HG03469 (cell line): Measurements from ENCODE around the gene GPRC5C.
"Not testable (repeated sequence)": the region's sequence is repeated elsewhere in the genome, so short reads cannot be mapped to it uniquely, and the experiment has no call there.

Experiments
- ATAC-seq: cut with Tn5 transposase; IDR thresholded peaks from one replicate; pipeline ENCODE4 v1.9.1; 2021; ENCODE audit warnings: mild to moderate bottlenecking, moderate library complexity, moderate number of reproducible peaks; ENCODE audit not compliant: unreplicated experiment

GPRC5C gene

DNA sequence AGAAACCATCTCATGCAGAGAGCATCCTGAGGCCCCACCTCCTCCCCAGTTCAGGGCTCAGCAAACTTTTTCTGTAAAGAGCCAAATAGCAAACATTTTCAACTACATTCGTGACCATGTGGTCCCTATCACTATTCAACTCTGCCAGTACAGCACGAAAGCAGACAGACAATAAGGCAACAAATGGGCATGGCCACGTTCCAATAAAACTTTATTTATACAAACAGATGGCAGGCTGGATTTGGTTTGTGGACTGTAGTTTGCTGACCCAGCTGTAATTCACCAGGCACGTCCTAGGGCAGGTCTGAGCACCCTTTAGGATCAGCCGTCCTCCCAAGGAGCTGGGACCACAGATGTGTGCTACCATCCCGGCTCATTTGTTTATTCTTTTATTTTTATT is 27.1 kb upstream of the GPRC5C start:
- ATAC-seq: no peak

DNA sequence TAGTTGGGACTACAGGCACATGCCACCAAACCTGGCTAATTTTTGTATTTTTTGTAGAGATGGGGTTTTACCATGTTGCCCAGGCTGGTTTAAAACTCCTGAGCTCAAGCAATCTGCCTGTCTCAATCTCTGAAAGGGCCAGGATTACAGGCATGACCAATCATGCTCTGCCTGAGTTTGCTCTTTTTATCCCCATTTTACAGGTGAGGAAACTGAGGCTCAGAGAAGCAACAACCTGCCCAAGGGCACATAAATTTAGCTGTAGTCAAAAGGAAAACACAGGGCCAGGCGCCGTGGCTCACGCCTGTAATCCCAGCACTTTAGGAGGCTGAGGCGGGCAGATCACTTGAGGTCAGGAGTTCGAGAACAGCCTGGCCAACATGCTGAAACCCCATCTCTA is 26.6 kb upstream of the GPRC5C start:
- ATAC-seq: not testable (repeated sequence)

DNA sequence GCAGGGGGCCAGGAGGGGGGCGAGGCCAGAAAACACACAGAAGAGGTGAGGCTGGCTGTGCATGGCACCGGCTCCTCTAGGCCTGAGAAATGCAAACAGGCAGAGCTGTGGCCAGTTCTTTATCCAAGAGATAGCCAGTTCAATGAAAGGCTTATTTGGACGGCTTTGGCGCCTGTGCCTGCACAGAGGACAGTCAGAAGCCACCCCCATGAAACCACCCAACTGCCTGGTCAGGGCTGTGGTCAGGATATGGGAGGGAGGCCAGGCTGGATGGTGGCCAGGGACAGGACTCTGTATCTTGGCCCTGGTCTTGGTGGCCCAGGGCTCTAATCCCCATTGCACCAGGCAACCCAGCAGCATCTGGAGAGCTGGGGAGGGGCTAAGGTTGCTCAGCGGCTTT is 24.5 kb upstream of the GPRC5C start:
- no peak for ATAC-seq

DNA sequence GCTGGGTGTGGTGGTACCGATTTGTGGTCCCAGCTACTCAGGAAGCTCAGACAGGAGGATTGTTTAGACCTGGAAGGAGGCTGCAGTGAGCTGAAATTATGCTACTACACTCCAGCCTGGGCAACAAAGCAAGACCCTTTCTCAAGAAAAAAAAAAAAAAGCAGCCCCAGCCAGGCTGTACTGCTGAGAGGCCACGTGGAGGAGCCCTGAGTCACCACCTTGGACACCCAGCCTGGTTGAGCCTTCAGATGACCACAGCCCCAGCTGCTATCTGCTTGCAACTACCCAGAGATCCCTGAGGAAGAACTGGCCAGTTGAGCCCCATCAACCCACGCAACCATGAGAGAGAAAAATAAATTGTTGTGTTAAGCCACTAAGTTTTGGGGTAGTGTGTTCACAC is 23.6 kb upstream of the GPRC5C start:
- ATAC-seq: no peak

DNA sequence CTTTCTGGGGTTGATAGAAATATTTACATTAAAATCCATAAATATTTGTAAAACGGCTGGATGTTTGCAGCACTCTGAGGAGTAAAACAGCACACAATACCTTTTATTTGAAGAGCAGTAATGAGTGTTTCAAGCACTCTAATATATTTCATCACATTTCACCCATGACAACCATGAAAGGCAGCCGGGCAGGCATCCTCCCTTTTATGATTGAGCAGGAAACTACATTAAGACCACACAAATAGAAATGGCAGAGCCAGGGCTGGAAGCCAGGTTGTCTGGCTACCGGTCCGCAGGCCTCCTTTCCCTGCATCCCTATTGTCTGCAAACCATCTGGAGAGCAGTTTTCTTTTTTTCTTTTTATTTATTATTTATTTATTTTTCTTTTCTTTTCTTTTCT is 23.1 kb upstream of the GPRC5C start:
- ATAC-seq: no peak

DNA sequence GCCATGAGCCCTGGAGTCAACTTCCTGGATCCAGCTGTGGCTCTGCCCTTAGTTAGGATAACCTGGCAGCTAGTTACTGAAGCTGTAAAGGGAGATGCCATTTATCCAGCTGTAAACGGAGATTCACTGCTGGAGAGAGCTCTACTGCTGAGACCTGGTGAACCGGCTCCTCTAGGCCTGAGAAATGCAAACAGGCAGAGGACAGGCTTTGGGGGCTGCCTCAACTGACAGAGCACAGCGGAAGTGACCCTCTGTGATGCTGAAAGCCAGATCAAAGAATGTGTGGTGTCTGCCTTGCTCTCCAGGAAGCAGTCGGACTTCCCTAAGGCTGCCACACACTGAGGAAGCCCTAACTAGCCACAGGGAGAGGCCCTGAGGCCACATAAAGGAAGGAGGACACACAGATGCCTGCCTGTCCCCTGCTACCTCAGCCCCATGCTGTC is 21.9 kb upstream of the GPRC5C start:
- no peak for ATAC-seq

DNA sequence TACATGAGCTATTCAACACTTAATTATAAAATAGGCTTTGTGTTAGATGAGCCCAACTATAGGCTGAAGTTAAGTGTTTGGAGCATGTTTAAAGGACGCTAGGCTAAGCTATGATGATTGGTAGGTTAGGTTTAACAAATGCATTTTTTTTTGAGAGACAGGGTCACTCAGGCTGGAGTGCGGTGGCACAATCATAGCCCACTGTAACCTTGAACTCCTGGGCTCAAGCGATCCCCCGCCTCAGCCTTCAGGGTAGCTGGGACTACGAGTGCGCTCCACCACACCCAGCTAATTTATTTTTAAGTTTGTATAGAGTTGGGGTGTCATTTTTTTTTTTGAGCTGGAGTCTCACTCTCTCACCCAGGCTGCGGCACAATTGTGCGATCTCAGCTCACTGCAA is 19.3 kb upstream of the GPRC5C start:
- no peak for ATAC-seq

DNA sequence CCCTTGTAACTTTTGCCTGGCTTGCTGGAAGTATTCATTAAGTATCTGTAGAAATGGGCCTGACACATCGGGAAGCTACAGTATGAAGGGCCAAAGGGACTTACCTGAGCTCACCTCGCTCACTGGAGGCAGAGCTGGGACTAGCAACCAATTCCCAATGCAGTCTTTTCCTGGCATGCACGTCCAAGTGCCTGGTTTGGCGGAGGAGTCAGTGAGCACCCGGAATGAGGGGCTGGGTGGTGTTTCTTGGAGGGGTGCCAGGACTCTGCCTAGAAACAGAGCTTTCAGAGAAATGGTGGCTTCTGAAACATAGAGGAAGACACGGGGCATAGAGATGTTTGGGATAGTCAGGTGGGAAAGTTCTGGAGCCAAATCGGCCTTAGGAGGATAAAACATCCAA is 18.4 kb upstream of the GPRC5C start:
- ATAC-seq: no peak

DNA sequence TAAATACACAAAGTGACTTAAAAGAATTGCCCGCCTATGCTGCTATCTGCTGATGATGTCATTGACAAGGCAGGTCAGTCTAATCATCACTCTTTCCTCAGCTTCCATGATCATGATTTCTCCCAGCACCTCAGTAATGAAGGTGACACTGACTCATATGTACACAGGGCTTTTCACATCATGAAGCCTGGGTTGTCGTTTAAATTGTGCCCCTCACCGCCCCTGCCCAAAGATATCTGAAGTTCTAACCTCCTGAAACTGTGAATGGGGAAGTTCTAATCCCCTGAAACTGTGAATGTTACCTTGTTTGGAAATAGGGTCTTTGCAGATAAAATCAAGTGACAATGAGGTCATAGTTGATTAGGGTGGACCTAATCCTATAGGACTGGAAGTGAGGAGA is 17.4 kb upstream of the GPRC5C start:
- ATAC-seq: no peak

DNA sequence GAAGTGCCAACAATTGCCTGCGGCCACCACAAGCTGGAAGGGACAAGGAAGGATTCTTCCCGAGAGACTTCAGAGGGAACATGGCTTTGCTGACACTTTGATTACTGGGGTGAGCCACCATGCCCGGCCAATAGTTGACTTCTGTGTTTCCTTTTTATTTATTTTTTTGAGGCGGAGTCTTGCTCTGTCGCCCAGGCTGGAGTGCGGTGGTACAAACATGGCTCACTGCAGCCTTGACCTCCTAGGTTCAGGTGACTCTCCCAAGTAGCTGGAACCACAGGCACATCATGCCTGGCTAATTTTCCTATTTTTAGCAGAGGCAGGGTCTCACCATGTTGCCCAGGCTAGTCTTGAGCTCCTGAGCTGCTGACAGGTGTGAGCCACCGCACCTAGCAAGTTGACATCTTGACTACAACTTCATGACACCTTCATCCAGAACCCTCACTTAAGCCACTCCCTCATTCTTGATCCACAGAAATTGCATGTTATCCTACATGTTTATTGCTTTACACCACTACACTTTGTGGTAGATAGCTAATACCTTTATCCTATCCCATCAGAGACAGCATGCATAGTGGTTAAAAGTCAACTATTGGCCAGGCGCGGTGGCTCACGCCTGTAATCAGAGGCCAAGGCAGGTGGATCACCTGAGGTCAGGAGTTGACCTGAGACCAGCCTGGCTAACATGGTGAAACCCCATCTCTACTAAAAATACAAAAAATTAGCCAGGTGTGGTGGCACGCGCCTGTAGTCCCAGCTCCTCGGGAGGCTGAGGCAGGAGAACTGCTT is 16.1 kb upstream of the GPRC5C start:
- ATAC-seq: no peak

DNA sequence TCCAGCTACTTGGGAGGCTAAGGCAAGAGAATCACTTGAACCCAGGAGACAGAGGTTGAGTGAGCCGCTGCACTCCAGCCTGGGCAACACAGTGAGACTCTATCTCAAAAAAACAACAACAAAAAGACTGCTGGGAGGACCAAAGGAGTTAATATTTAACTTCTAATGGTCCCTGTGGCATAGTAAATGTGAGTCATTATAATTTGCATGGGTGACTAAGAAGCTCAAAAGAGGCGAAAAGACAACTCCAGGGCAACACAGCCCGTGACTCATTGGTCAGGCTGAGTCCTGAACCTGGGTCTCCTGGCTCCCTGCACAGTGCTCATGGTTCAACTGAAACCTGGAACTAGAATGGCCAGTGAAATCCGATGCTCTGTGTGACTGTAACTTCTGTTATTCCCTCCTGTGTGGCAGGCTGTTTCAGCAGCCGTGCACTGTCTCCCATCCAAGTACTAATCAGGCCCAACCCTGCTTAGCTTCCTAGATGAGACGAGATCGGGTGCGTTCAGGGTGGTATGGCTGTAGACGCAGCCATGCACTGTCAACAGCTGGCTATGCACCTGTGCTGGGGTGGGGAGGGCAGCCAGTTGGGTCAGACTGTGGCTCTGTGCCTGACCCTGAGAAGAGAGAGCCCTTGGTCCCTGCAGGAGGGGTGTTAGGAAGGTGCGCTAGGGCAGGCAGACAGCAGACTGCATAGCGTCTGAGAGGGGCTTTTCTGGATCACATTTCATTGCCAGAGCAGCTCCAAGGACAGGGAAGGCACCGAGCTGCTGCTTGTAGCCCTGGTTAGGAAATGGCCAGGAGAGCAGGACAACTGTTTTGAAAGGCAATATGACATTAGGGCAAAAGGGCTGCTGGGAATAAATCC is 14.5 kb upstream of the GPRC5C start:
- no peak for ATAC-seq

DNA sequence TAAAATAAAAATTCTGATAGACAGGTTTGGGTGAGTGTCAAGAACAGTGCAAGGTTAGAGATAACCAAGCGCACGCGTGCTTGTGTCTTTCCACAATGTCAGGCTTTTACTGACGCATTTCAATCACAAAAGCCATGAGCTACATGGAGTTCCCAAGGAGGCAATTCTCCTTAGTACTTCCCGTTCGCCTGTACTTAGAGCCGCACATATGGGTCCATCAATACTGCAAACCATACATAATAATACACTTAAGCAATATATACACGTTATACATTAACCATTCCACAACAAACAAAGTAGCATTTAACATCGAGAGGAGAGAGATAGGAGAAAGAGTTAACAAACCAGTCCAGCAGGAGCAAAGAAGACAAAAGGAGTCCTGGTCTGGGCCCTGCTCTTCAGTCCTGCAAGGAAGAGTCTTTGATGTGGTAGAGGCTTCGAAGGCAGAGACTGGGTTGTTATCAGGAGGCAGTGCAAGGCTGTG is 11.9 kb upstream of the GPRC5C start:
- no peak for ATAC-seq

DNA sequence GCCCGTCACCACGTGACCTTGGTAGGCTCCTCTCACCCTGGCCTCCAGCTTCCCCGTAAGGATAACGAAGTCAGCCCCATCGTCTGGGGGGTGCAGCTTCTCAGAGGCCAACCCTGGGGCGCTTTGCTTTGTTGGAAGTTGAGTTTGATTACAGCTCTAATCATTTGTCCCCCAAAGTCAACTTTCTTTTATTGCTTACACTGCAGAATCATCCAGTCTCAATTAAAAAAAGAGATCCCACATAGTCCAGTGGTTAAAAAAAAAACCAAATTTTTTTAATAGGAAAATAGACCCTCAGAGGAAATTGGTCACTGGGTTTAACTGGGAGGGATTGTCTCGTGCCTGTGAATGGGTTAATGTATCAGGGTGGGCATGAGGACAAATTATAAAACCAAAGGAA is 7.8 kb upstream of the GPRC5C start:
- no peak for ATAC-seq

DNA sequence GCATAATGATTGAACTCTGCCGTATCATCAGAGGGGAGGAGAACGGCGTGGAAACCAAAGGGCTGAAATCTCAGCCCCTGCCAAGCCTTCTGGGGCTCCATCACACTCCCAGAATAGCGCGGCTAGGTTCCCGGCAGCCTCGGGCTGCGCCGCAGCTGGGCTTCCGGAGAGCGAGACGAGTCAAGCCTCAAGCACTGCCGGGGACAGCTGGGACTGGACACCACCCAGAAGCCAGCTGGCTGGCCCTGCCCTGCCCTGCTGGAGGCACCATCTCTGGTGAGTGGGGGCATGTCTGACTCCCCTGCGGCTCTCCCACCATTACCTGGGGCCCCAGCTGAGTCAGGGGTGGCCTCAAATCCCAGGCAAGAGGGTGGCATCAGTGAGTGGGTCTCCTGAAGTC is 7.2 kb upstream of the GPRC5C start:
- no peak for ATAC-seq

DNA sequence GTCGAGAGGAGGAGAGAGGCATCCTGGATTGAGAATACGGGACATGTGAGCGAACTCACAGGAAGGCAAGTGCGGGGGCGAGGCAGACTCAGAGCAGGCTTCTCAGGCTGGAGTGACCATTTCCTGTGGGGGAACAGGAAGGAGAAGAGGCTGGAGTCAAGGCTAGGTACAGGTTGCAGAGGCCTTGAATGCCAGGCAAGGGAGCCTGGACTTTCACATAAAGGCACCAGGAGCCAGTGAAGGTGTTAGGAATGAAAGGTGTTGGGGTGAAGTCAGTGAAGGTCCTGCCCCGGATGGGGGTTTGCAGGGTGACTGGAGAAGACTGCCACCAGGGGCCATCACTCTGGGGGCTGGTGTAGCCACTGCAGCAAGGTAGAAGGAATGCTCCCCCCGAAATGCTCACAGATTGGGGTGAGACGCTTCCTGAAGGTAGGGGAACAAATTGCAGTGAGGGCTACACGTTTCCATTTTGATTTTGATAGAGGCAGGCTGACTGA is 5.3 kb upstream of the GPRC5C start:
- no peak for ATAC-seq

DNA sequence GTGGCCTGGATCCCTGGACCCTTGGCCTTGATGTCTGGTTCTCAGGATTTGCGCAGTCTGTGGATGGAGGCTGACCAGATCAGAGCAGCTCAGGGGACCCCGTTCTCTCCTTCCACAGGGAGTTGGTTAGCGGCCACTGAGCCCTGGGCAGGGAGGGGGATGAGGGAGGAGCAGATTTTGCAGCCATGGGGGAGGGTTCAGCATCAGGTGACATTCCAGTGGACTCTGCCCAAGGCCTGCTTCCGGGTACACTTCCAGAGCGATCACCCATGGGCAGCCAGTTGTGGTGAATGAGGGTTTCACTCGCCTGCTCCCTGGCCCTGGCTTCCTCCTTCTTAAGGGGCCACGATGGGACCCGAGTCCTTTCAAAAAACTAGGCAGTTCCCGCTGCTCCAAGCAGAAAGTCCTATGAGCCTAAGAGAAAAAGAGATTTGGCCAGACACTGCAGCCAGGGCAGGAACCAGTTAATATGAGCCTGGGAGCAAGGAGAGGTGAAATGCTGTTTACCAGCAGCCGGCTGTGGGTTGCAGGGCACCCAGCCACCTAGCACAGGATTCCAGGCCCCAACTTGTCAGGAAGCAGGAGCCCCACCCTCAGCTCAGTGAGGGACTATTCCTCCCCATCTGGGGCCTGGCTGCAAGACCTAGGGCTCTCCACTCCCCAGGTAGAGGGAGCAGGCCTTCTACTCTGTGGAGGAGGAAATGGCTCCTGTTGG is 4.7 kb upstream of the GPRC5C start:
- ATAC-seq: no peak

DNA sequence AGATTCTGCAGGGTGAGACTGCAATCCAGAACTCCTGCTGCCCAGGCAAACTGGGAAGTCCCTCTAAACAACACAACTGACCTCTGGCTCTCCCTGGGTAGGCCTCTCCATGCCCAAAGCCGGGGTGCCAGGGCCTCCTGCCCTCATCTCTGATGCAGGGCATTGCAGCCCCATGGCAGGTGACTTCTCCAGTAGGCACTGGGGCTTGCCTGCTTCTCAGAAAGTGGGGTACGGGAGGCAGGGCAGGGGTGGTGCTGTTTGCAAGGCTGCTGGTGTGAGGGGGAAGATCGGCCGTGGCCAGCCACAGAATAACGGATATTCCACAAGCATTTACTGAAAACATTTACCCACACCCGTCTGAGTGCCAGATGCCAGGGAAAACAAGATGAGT is 4.1 kb upstream of the GPRC5C start:
- ATAC-seq: no peak

DNA sequence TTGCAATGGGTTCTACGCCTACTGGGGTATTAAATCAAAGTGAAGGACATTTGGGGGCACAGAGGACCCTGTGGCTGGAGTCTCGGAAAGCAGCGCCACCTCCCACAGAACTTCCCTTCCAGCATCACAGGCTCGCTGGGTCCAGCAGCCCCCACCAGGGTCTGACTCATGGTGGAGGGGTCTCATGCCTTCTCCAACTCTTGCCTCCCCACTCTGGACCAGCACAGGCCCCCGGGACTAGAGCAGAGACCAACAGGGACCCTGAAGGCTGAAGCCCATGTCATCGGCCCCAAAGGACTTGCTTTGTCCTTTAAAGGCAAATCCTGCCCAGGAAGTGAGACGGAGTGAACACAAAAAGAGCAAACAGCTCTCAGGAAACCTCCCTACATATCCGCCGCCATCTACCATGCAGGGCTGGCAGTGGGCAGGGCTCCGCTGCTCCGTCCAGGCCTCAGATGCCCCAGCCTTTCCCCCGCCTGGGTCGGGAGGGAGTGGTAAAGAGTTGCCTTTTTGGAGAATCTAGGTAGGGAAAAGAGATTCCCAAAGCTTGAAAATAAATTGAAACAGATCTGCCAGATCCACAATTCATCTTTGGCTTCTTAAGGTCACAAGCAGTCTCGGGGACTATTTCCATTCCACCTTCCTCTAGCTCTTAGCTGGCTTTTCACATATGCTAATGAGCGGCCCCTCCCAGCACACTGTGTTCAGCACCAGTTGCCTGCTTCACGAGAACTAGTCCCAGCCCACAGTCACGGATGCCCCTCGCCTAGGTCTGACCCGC is 2.1 kb upstream of the GPRC5C start:
- no peak for ATAC-seq

DNA sequence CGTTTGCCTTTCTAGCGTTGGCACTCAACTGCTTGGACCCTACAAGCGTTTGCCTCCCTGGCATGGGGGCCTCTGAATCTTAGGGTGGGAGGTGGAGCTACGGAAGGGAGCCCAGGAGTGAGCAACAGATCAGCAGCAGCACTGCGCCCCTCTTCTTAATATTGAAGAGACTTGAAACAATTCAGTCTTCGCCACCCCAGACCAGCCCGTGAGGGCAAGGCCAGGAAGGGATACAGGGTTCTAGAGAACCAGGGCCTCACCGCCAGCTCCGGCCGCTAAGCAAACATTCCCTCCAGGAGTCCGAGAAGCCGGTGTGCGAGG is 1.5 kb upstream of the GPRC5C start:
- no peak for ATAC-seq

DNA sequence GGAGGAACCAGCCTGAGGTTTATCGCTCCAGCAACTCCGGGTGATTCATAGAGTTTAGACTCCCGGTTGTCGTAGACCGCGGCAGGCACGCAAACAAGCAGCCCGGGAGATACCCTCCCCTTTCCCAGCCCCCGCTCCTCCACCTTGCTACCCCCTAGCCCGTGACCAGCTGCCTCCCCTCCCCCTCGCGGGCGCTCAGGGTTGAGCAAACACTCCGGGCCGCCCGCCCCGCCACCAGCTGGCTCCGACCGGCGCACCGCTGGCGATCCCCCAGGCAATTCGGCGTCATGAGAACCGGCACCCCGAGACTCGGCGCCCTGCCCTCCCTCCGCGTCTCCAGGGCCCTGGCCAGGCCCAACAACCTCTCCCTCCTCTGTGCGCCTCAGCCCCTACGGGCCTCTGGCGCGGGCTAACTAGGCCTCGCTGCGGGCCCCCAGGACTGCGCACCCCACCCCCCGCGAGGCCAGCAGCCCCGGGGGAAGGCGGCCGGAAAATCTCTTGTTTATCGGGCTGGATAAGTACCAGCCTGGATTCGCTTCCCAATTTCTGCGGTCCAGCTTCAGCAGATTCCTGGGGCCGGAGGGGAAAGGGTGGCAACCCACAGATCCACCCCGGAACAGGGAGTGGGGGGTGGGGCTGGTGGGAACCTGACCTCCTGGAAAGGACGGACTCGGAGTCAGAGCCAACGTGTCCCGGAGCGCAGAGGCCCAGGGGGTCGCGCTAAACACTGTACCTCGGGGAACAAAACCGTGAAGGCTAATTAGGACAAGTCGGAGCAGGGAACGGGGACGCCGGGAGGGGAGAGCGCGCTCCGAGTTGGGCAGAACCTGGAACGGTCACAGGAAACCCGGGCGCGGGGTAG is 951 bp upstream of the GPRC5C start:
- ATAC-seq: no peak
